HEK293 (cell line): Measurements from ENCODE around the gene SNAPC2.
A peak's percentile ranks its signal among the peaks of the same experiment; 100 is the strongest.

Source experiments
- CTCF ChIP-seq: fragments of 450-650 bp; formaldehyde crosslinking; IDR thresholded peaks from 2 replicates; pipeline ENCODE4 v1.5.1; 2016; ENCODE audit warnings: missing biosample characterization, missing genetic modification characterization
- ZBTB1 ChIP-seq: fragments of 450-650 bp; formaldehyde crosslinking; IDR thresholded peaks from 2 replicates; pipeline ENCODE4 v1.5.1; 2016; ENCODE audit warnings: missing biosample characterization, missing genetic modification characterization
- ZNF548 ChIP-seq: fragments of 450-650 bp; formaldehyde crosslinking; IDR thresholded peaks from 2 replicates; pipeline ENCODE4 v1.5.1; 2016; ENCODE audit warnings: missing biosample characterization, missing genetic modification characterization
- ZNF571 ChIP-seq: fragments of 450-650 bp; formaldehyde crosslinking; IDR thresholded peaks from 2 replicates; pipeline ENCODE4 v1.5.0; 2017; ENCODE audit warnings: missing biosample characterization, missing genetic modification characterization
- ZNF639 ChIP-seq: fragments of 450-650 bp; formaldehyde crosslinking; IDR thresholded peaks from 2 replicates; pipeline ENCODE4 v1.5.1; 2016; ENCODE audit warnings: missing biosample characterization, missing genetic modification characterization
- ZNF785 ChIP-seq: fragments of 450-650 bp; formaldehyde crosslinking; IDR thresholded peaks from 2 replicates; pipeline ENCODE4 v1.5.1; 2016; ENCODE audit warnings: missing biosample characterization, missing genetic modification characterization
- ZSCAN30 ChIP-seq: fragments of 450-650 bp; IDR thresholded peaks from 2 replicates; pipeline ENCODE4 v1.5.1; 2018; ENCODE audit warnings: missing biosample characterization, mild to moderate bottlenecking, missing genetic modification characterization, moderate library complexity
- ZSCAN4 ChIP-seq: fragments of 450-650 bp; formaldehyde crosslinking; IDR thresholded peaks from 2 replicates; pipeline ENCODE4 v1.5.1; 2017; ENCODE audit warnings: missing biosample characterization, missing genetic modification characterization
- TF ChIP-seq, protein P1 (sequence below): fragments of 450-650 bp; formaldehyde crosslinking; IDR thresholded peaks from 2 replicates; pipeline ENCODE4 v1.5.1; 2016; ENCODE audit warnings: missing biosample characterization, missing genetic modification characterization
- TF ChIP-seq, protein P2 (sequence below): fragments of 450-650 bp; formaldehyde crosslinking; IDR thresholded peaks from 2 replicates; pipeline ENCODE4 v1.5.1; 2016; ENCODE audit warnings: missing biosample characterization, missing genetic modification characterization

DNA sequence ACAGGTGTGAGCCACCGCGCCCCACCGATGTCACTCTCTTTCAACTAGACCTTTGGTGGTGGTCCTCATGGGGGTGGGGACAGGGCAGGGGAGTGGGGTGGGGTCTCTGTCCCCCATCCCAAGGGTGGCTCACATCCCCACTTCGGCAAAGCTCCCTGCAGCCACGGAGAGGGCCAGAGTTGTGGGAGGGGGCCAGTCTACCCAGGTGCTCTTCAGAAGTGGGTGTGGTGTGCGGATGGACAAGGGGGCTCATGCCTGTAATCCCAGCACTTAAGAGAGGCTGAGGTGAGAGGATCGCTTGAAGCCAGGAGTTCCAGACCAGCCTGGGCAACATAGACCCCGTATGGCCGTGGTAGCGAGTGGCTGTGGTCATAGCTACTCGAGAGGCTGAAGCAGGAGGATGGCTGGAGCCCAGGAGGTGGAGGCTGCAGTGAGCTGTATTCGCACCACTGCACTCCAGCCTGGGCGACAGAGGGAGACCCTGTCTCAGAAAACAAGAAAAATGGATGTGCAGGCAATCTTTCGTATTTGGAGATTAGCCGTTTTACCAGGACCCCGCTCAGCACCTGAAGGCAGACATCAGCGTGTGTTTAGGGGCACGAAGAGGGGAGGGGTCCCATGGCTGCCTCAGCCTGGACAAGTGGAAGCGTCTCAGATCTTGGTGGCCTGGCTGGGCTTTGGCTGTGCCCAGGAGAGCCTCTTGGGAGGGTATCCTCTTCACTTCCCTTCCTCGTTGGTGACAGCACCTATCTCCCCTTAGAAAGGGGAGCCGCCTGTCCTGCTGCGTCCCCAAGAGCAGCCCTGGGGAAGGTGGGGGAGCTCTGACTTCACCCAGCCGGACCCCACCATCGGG lies 4.7 kb upstream of the SNAPC2 start:
- TF ChIP-seq CTCF, result no peak
- TF ChIP-seq, protein P1, sequence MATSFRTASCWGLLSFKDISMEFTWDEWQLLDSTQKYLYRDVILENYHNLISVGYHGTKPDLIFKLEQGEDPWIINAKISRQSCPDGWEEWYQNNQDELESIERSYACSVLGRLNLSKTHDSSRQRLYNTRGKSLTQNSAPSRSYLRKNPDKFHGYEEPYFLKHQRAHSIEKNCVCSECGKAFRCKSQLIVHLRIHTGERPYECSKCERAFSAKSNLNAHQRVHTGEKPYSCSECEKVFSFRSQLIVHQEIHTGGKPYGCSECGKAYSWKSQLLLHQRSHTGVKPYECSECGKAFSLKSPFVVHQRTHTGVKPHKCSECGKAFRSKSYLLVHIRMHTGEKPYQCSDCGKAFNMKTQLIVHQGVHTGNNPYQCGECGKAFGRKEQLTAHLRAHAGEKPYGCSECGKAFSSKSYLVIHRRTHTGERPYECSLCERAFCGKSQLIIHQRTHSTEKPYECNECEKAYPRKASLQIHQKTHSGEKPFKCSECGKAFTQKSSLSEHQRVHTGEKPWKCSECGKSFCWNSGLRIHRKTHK (tag by site-specific recombination), result no peak
- TF ChIP-seq, protein P2, sequence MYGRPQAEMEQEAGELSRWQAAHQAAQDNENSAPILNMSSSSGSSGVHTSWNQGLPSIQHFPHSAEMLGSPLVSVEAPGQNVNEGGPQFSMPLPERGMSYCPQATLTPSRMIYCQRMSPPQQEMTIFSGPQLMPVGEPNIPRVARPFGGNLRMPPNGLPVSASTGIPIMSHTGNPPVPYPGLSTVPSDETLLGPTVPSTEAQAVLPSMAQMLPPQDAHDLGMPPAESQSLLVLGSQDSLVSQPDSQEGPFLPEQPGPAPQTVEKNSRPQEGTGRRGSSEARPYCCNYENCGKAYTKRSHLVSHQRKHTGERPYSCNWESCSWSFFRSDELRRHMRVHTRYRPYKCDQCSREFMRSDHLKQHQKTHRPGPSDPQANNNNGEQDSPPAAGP (tag by site-specific recombination), result no peak
- TF ChIP-seq ZBTB1 (tag by site-specific recombination), result no peak
- TF ChIP-seq ZNF571 (tag by site-specific recombination), result no peak
- peak; percentile 65; the same call in 1 of the 2 replicates for TF ChIP-seq ZNF548 (tag by site-specific recombination)
- TF ChIP-seq ZSCAN4 (tag by site-specific recombination), result no peak
- TF ChIP-seq ZNF639 (tag by site-specific recombination), result no peak
- TF ChIP-seq ZNF785 (tag by site-specific recombination), result no peak
- TF ChIP-seq ZSCAN30, result no peak
